ENCODE measurements around the gene KERA. TPM values are rescaled to one million over a fixed set of nuclear protein-coding genes. Genes with fewer than 3 reads are reported as not detected.

KERA gene
- total and polyA plus RNA-seq, 2 experiments from 2014 or later = not detected

GRCh38 chr12:91044586-91044985 is 13.2 kb downstream of the KERA start:
- Histone ChIP-seq H4K20me1 (replicated peaks; ENCODE audit: insufficient read depth) (no peaks in the 10 kb centered on the region), H3K4me1 (ENCODE audit: insufficient read depth) (no peaks in the 10 kb centered on the region), H3K36me3 (ENCODE audit: insufficient read depth) (no peaks in the 10 kb centered on the region), H3K27ac (ENCODE audit: low read depth) (no peak overlapping the region), H3F3A (replicated peaks; ENCODE audit: low read depth) (no peaks in the 10 kb centered on the region), H3K79me2 (replicated peaks; ENCODE audit: insufficient read depth) (no peaks in the 10 kb centered on the region), H3K4me3 (no peak overlapping the region), H2AFZ (no peak overlapping the region), H3K4me2 (no peak overlapping the region), H3K9me2 (ENCODE audit: insufficient read depth) (no peaks in the 10 kb centered on the region), H3K27me3 (ENCODE audit: insufficient read depth) (no peaks in the 10 kb centered on the region)
- DNase-seq (ENCODE audit: low spot score) = no peak
- TF ChIP-seq ZNF331 (CRISPR knock-in tag; IDR thresholded peaks at IDR 0.05; ENCODE audit: low read depth) (no peak), EZH2 (IDR thresholded peaks at IDR 0.05; ENCODE audit: low read depth, unreplicated experiment) (no peak), STAT1 (IDR thresholded peaks at IDR 0.05; ENCODE audit: unreplicated experiment) (no peak), POLR2AphosphoS5 (IDR thresholded peaks at IDR 0.05; ENCODE audit: low read depth) (no peak), ZNF462 (CRISPR knock-in tag; IDR thresholded peaks at IDR 0.05) (no peak), NANOG (IDR thresholded peaks at IDR 0.05; ENCODE audit: borderline replicate concordance) (no peak), ZNF114 (CRISPR knock-in tag; IDR thresholded peaks at IDR 0.05) (no peak), ETS1 (IDR thresholded peaks at IDR 0.05) (no peak), EZH2phosphoT487 (IDR thresholded peaks at IDR 0.05; ENCODE audit: unreplicated experiment) (no peak), CTCF (conservative IDR thresholded peaks at IDR 0.05; ENCODE audit: low read depth in 2 of 2) (no peak), REST (IDR thresholded peaks at IDR 0.05; ENCODE audit: unreplicated experiment) (no peak), JUNB (IDR thresholded peaks at IDR 0.05; ENCODE audit: unreplicated experiment) (no peak), CREB1 (CRISPR knock-in tag; IDR thresholded peaks at IDR 0.05; ENCODE audit: low read depth) (no peak)
- no peaks in the 10 kb centered on the region for H3K36me3 Mint-ChIP-seq (ENCODE audit: low read depth)
- no peak for ATAC-seq
- H3K27me3 Mint-ChIP-seq (ENCODE audit: insufficient read depth, low read depth, poor library complexity) = peaks cover 2% of the 10 kb centered on the region
- H3K4me1 Mint-ChIP-seq = 0 out of 3 replicates have a peak, but pooled peaks cover 3% of the 10 kb centered on the region
- no peak overlapping the region for H3K4me3 Mint-ChIP-seq
- H3K27ac Mint-ChIP-seq = no peak overlapping the region
- H3K9me3 Mint-ChIP-seq = no peaks in the 10 kb centered on the region
